IPS DF 6.9 (cell line): ENCODE results near the gene SUSD4.

Experiments used
- DNase-seq: peaks from one replicate; pipeline ENCODE4 v3.0.0-alpha.2; 2013; ENCODE audit warnings: low read depth, low spot score
- H3K27ac ChIP-seq: one replicate; pipeline ENCODE4 v1.5.1; 2013; ENCODE audit warnings: low read length, control low read depth
- H3K27me3 ChIP-seq: 2 replicates; pipeline ENCODE4 v1.6.1; 2013; ENCODE audit warnings: mild to moderate bottlenecking, low read length; ENCODE audit not compliant: control insufficient read depth, insufficient read depth
- H3K36me3 ChIP-seq: 2 replicates; pipeline ENCODE4 v1.6.1; 2013; ENCODE audit warnings: low read length; ENCODE audit not compliant: control insufficient read depth, insufficient read depth
- H3K4me1 ChIP-seq: 2 replicates; pipeline ENCODE4 v1.6.1; 2013; ENCODE audit warnings: low read length; ENCODE audit not compliant: control insufficient read depth, insufficient read depth
- H3K4me3 ChIP-seq: 2 replicates; pipeline ENCODE4 v1.5.1; 2013; ENCODE audit warnings: mild to moderate bottlenecking, low read length
- H3K9me3 ChIP-seq: 2 replicates; pipeline ENCODE4 v1.6.1; 2013; ENCODE audit warnings: low read length, inconsistent platforms; ENCODE audit not compliant: control insufficient read depth, insufficient read depth
- WGBS: extraction: QIAGEN DNeasy Blood & Tissue Kit; methylation state at CpG from one replicate; pipeline ENCODE4 v1.1.7; 2013; ENCODE audit warnings: mixed read lengths, missing lambda C conversion rate; ENCODE audit not compliant: insufficient read length, insufficient coverage; 5-methylcytosine and 5-hydroxymethylcytosine counted together

SUSD4 gene

GRCh38 chr1:223216074-223216473 is 147.9 kb downstream of the SUSD4 start:
- H3K4me3 ChIP-seq = no peak overlapping the region
- no peaks in the 10 kb centered on the region for H3K36me3 ChIP-seq
- H3K9me3 ChIP-seq = no peaks in the 10 kb centered on the region
- H3K27ac ChIP-seq = no peak overlapping the region
- no CpG with 5 or more reads among the region's 6 CpGs for WGBS
- DNase-seq = no peak
- no peaks in the 10 kb centered on the region for H3K27me3 ChIP-seq
- H3K4me1 ChIP-seq = no peaks in the 10 kb centered on the region

DNA sequence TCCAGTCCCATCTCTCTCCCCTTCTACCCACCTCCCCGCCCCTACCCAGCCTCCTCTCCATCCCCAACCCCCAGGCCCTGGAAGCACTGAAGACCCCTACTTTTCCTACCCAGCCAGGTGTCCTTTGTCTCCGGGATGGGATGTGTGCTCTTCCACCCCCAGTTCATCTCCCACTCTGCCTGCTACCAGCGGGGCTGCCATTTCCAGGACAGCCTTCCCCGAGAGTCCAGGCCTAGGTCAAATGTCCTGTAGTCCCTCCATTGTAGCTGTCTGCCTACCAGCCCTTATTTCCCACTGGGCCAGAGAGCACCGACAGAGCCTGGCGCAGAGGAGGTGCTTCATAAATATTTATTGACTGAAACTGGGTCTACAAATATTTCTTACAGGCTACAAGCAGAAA is 148.9 kb downstream of the SUSD4 start:
- no CpG with 5 or more reads among the region's 6 CpGs for WGBS
- no peak overlapping the region for H3K4me3 ChIP-seq

DNA sequence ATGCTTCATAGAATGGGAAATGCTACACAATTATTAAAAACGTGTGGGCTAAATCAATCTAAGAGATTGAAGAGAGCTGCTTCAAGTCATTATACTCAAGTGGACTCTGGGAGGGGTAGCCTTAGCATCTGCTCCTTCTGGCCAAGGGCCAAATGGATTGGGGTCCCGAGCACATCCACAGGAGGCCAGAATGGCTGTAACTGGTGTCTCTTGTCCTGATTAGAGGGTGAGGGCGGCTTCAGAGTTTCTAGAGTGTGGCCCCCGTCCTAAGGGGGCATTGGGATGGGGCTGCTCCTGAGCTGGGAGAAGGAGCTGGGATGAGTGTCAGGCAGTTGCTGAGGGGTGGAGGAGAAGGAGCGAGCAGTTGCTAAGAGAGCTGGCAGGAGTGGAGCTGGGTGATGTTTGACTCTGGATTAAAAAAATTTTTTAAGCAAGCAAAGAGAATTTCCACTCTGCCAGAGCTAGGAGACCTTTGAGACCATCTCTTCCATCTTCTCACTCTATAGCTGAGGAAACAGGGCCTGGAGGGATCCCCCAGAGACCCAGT is 149.6 kb downstream of the SUSD4 start:
- Histone ChIP-seq H3K9me3 (no peaks in the 10 kb centered on the region), H3K4me1 (no peaks in the 10 kb centered on the region), H3K27me3 (no peaks in the 10 kb centered on the region), H3K4me3 (no peak overlapping the region), H3K27ac (no peak overlapping the region), H3K36me3 (no peaks in the 10 kb centered on the region)
- no peak for DNase-seq
- no CpG with 5 or more reads among the region's 5 CpGs for WGBS

More for the DNA sequence above, 148.9 kb downstream of the SUSD4 start:
- Histone ChIP-seq H3K27ac (no peak overlapping the region), H3K4me1 (no peaks in the 10 kb centered on the region), H3K36me3 (no peaks in the 10 kb centered on the region), H3K27me3 (no peaks in the 10 kb centered on the region), H3K9me3 (no peaks in the 10 kb centered on the region)
- no peak for DNase-seq

DNA sequence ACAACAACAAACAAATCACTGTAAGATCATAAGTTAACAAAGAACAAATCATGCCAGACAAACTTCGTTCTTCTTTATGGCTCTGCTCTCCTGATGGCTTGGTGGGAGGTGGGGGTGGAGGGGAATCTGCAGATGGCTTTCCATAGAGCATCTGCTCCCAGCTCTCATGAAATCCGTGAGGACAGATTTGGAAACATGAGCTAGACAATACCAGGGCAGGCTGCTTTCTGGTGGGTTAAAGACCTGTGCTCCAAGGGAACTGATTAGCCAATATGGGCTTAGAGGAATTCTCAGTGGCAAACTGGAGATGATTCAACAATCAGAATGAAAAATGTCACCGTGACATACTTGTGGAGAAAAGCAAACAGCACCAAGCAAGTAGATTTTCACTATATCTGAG is 151.5 kb downstream of the SUSD4 start:
- H3K4me1 ChIP-seq = no peaks in the 10 kb centered on the region
- H3K4me3 ChIP-seq = no peak overlapping the region
- H3K36me3 ChIP-seq = no peaks in the 10 kb centered on the region
- no CpG with 5 or more reads among the region's 3 CpGs for WGBS
- H3K27ac ChIP-seq = no peak overlapping the region
- H3K9me3 ChIP-seq = no peaks in the 10 kb centered on the region
- DNase-seq = no peak
- no peaks in the 10 kb centered on the region for H3K27me3 ChIP-seq

DNA sequence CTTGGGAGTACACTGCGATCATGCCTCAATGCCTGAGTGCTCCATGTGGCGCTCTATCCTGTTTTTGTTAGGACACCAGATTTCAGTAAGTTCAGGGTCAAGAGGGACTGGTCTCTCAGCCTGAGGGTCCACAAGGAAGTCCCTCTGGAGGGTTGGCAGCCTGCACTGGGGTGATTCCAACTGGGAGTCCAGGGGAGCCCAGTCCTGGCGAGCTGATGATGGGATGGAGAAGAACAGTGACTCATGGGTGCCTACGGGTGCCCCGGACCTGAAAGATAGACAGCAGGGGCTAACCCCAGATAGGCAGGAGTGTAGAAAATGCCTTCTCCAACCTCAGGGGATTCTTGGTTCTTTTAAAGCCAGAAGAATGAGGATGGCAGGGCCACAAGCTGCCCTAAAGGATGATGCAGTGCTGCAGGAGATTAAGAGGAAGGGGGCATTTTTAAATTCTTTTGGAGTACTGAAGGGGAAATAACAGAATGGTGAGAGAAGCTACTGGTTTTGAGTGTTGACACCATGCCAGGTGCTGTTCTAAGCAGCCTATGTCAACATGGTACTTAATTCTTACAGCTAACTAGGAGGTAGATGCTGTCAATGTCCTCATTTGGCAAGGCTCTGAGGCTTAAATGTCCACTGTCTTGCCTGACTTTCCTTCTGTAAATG is 152.5 kb downstream of the SUSD4 start:
- no CpG with 5 or more reads among the region's 5 CpGs for WGBS
- Histone ChIP-seq H3K27ac (no peak overlapping the region), H3K4me3 (no peak overlapping the region), H3K36me3 (no peaks in the 10 kb centered on the region), H3K4me1 (no peaks in the 10 kb centered on the region), H3K27me3 (no peaks in the 10 kb centered on the region), H3K9me3 (no peaks in the 10 kb centered on the region)
- no peak for DNase-seq

DNA sequence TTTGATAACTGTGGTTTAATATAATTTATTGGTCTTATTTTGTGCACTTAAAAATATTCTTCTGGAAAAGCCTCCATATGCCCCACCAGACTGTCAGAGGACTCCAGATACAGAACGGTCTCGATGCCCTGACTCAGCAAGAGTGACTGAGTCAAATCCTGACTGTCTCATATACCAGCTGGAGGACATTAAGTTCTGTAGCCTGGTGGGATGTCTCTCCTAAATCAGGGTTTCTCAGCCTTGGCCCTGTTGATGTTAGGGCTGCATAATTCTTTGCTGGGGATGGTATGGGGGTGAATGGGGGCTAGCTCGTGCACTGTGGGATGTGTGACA is 153.2 kb downstream of the SUSD4 start:
- Histone ChIP-seq H3K9me3 (no peaks in the 10 kb centered on the region), H3K4me1 (no peaks in the 10 kb centered on the region), H3K4me3 (no peak overlapping the region), H3K36me3 (no peaks in the 10 kb centered on the region), H3K27me3 (no peaks in the 10 kb centered on the region), H3K27ac (no peak overlapping the region)
- no CpG with 5 or more reads among the region's 3 CpGs for WGBS
- no peak for DNase-seq

DNA sequence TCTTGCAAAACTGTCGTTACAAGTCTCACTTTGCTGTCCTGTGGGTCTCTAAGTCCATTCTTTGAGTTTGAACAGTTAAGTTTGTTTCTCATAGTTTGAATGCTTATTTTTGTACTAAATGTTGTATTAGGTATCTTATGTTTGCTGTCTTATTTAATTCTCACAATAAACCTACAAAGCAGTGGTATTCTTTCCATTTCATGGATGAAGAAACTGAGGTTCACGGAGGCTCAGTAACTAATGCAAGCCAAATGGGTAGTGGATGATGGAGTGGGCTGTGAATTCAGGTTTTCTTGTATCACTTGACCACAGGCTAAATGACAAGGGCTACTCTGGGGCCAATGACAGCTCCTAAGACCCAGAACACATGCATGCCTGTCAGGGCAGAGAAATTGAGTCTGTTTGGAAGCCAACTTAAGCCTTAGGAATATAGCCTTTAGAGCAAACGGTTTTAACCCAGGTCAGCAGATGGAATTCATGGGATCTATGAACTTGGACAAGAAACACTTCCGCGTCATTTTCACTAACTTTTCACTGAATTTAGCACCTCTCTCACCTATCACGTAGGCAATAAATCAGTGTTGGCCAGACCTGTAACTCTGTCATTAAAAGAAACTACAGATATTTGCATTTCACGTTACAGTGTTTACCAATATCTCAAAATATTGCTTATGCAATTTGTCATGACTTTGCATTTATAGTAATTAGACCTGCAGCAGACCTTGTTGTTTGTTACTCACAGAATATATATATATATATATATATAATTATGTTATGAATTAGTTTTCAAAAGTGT is 153.8 kb downstream of the SUSD4 start:
- no peak for DNase-seq
- no CpG with 5 or more reads among the region's 7 CpGs for WGBS

DNA sequence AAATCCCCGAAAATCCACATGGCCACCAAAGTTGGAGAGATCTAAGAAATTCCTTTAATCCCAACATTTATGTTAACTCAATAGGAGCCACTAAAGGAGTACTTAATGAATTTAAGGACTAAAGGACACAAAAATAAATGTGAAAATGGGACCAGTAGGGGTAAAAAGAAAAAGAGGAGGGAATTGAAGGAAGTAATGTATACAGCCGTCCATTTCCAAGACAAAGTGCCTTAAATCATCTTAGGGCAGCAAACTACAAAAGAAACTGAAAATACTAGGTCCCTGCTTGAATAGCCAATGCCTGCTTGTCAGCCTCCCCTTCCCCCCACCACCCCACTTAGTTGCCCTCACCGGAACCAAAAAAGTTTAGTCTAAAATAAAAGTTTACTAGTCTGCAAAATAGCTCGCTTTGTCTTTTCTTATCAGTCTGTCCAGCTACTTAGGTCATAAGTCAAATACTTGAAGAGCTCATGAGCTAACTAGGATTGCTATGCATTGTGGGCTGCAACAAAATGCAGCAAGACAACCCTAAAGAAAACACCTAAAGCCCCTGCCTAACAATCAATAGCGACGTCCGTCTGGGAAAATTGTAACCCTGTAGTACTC is 154.6 kb downstream of the SUSD4 start:
- Histone ChIP-seq H3K9me3 (no peaks in the 10 kb centered on the region), H3K4me1 (no peaks in the 10 kb centered on the region), H3K4me3 (no peak overlapping the region), H3K36me3 (no peaks in the 10 kb centered on the region), H3K27ac (no peak overlapping the region), H3K27me3 (no peaks in the 10 kb centered on the region)
- WGBS = no CpG with 5 or more reads among the region's 7 CpGs
- DNase-seq = no peak

More for the DNA sequence above, 153.8 kb downstream of the SUSD4 start:
- Histone ChIP-seq H3K4me1 (no peaks in the 10 kb centered on the region), H3K36me3 (no peaks in the 10 kb centered on the region), H3K4me3 (no peak overlapping the region), H3K27ac (no peak overlapping the region), H3K27me3 (no peaks in the 10 kb centered on the region), H3K9me3 (no peaks in the 10 kb centered on the region)

GRCh38 chr1:223208164-223209076 is 155.6 kb downstream of the SUSD4 start:
- Histone ChIP-seq H3K27me3 (no peaks in the 10 kb centered on the region), H3K4me1 (no peaks in the 10 kb centered on the region), H3K36me3 (no peaks in the 10 kb centered on the region), H3K4me3 (no peak overlapping the region), H3K9me3 (no peaks in the 10 kb centered on the region), H3K27ac (no peak overlapping the region)
- no peak for DNase-seq
- WGBS = no CpG with 5 or more reads among the region's 13 CpGs
